Mesothelial cell of epicardium (in vitro differentiated cells): ENCODE results near the gene PRUNE2. TPM values are rescaled to one million over a fixed set of nuclear protein-coding genes. Genes with fewer than 3 reads are reported as not detected.

Experiments used
- DNase-seq, 2 experiments: peaks; one replicate each; pipeline ENCODE4 v3.0.0; 2021; ENCODE audit warnings: low spot score in 2 of 2; ENCODE audit not compliant: unreplicated experiment in 2 of 2
- H3K27ac Mint-ChIP-seq: 2 replicates; pipeline ENCODE4 v1.8.0; 2021; ENCODE audit warnings: mixed read lengths
- H3K27me3 Mint-ChIP-seq: 2 replicates; pipeline ENCODE4 v1.8.0; 2021; ENCODE audit warnings: low read depth, mixed read lengths
- H3K36me3 Mint-ChIP-seq: 2 replicates; pipeline ENCODE4 v1.8.0; 2021; ENCODE audit warnings: mixed read lengths
- H3K4me1 Mint-ChIP-seq: 2 replicates; pipeline ENCODE4 v1.8.0; 2021; ENCODE audit warnings: mixed read lengths
- H3K4me3 Mint-ChIP-seq: 2 replicates; pipeline ENCODE4 v1.8.0; 2021; ENCODE audit warnings: mild to moderate bottlenecking, moderate library complexity, mixed read lengths
- H3K9me3 Mint-ChIP-seq: 2 replicates; pipeline ENCODE4 v1.8.0; 2021; ENCODE audit warnings: mixed read lengths
- total RNA-seq: library from RNA; stranded (reverse); gene quantifications from 3 replicates; pipeline ENCODE4 v1.2.1, GENCODE V29; 2021
- TF ChIP-seq, protein P1 (sequence below): fragments of 200-600 bp; sonication (generic); IDR thresholded peaks from one replicate; pipeline ENCODE4 v1.5.0; 2021; ENCODE audit warnings: antibody characterized with exemption; ENCODE audit not compliant: unreplicated experiment

Gene PRUNE2
- total RNA-seq, 1 donor from 2014 or later: 3.4 TPM

DNA sequence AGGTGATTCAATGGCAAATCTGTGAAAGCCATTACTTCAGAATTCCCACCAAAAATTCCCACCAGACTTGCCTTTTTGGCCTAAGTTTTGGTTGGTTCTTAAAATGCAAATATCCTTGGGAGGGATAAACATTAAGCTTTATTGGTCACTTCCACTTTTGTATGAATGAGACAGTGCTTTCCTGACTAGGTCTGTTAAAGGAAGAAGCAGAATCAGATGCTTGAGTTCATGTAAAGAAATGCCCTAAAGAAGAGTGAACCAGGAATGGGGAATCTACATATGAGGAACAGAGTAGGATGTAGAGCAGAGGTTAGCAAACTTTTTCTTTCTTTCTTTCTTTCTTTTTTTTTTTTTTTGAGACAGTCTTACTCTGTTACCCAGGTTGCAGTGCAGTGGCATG, 317.6 kb downstream of the PRUNE2 start:
- H3K27me3 Mint-ChIP-seq: peaks cover 26% of the 10 kb centered on the region
- TF ChIP-seq, protein P1, sequence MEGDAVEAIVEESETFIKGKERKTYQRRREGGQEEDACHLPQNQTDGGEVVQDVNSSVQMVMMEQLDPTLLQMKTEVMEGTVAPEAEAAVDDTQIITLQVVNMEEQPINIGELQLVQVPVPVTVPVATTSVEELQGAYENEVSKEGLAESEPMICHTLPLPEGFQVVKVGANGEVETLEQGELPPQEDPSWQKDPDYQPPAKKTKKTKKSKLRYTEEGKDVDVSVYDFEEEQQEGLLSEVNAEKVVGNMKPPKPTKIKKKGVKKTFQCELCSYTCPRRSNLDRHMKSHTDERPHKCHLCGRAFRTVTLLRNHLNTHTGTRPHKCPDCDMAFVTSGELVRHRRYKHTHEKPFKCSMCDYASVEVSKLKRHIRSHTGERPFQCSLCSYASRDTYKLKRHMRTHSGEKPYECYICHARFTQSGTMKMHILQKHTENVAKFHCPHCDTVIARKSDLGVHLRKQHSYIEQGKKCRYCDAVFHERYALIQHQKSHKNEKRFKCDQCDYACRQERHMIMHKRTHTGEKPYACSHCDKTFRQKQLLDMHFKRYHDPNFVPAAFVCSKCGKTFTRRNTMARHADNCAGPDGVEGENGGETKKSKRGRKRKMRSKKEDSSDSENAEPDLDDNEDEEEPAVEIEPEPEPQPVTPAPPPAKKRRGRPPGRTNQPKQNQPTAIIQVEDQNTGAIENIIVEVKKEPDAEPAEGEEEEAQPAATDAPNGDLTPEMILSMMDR: no peak
- H3K27ac Mint-ChIP-seq: no peak overlapping the region
- no peak overlapping the region for H3K4me3 Mint-ChIP-seq
- DNase-seq: no peak
- H3K36me3 Mint-ChIP-seq: no peaks in the 10 kb centered on the region
- H3K4me1 Mint-ChIP-seq: peaks cover 23% of the 10 kb centered on the region
- H3K9me3 Mint-ChIP-seq: peaks cover 4% of the 10 kb centered on the region

DNA sequence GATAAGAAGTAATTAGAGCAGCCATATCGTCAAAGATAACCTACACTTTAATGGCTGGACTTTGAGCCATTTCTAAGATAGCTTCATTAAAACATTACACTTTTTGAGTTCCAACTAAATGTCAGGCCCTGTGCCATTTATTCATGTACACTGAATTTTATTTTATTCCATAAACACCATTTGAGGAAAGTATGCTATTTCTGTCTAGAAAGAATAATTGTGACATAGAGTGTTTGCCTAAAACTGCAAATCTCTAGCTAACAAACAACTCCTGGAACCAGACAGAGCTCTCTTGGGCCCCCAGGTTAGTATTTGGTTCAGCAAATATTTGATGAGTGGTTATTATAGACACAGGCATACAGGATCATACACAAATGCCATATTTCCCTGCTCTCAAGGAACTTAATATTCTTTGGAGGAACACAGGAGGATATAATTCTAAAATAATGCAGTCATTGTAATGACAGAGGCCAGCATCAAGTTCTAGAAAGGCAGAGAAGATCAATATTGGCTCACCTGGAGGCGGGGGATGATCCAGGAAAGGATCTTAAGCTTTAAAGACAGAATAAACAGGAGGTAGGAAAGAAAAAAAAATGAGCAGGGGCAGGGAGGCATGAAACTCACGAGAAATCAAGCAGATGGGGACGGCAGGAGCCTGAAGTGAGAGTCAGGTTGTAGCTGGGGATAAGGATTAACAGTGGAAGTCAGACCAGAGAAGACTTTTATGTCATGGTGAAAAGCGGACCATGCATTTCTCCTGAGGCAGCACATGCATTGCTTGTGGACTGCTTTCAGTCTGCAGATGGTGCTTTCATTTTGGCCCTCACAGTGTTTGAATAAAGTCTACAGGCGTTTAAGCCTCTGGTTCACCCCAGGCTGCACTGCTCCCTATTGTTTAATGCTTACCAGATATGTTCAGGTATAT, 319.3 kb downstream of the PRUNE2 start:
- peaks cover 20% of the 10 kb centered on the region for H3K27me3 Mint-ChIP-seq
- DNase-seq: no peak
- no peak overlapping the region for H3K4me3 Mint-ChIP-seq
- H3K36me3 Mint-ChIP-seq: no peaks in the 10 kb centered on the region
- H3K27ac Mint-ChIP-seq: no peak overlapping the region
- H3K9me3 Mint-ChIP-seq: peaks cover 4% of the 10 kb centered on the region
- TF ChIP-seq, protein P1: no peak
- peaks cover 12% of the 10 kb centered on the region for H3K4me1 Mint-ChIP-seq

DNA sequence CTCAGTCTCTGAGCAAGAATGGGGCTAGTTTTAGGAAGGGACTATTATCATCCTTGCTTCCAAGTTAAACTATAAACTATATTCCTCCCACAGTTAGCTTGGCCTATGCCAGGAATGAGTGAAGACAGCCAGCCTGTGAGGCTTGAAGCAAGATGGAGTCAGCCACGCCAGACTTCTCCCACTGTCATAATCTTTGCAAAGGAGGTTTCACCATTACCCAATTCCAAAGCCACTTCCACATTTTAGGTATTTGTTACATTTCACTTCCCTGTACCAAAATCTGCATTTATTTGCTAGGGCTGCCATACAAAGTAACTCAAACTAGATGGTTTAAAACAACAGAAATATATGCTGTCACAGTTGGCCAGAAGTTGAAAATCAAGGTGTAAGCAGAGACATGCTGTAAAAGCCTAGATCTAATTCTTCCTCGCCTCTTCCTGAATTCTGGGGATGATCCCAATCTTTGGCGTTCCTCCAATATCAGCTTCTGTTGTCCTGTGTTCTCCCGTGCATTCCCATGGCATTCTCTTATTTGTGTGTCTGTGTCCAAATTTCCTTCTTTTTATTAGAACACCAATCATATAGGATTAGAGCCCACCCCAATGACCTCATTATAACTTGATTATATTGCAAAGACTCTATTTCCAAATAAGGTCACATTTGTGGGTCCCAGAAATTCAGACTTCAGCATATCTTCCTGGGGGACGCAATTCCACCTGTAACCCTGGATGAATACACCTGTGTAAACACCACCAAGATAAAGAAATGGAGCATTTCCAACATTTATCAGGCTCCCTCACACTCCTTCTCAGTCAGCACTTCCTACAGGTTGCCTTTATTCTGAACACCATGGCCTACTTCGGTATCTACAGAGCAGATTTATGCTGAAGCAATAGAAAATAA, 320.2 kb downstream of the PRUNE2 start:
- H3K36me3 Mint-ChIP-seq: no peaks in the 10 kb centered on the region
- TF ChIP-seq, protein P1: no peak
- DNase-seq: no peak
- no peak overlapping the region for H3K4me3 Mint-ChIP-seq
- peaks cover 4% of the 10 kb centered on the region for H3K9me3 Mint-ChIP-seq
- peaks cover 12% of the 10 kb centered on the region for H3K4me1 Mint-ChIP-seq
- no peak overlapping the region for H3K27ac Mint-ChIP-seq
- H3K27me3 Mint-ChIP-seq: peaks cover 14% of the 10 kb centered on the region

DNA sequence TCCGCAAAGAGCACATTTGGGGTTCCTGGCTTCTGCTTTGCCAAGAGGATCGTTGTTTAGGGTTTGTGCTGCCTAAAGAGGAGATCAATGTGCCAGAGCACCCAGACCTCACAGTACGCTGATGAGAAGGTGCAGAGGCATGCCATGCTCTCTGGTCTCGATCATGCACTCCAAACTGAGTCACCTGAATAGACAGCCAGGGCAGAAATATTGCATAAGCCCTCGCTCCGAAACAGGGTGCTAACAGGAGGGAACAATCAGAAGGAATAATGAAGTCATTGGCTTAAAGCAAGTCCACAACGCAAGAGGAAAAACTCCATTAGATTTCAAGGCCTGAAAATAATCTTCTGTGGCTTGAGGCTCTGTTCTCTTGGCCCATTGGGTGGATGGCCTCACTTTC, 322.7 kb downstream of the PRUNE2 start:
- Mint-ChIP-seq H3K27ac (no peak overlapping the region), H3K27me3 (peaks cover 11% of the 10 kb centered on the region), H3K9me3 (peaks cover 4% of the 10 kb centered on the region), H3K4me1 (peaks cover 12% of the 10 kb centered on the region), H3K36me3 (no peaks in the 10 kb centered on the region), H3K4me3 (no peak overlapping the region)
- DNase-seq: no peak
- TF ChIP-seq, protein P1: no peak

DNA sequence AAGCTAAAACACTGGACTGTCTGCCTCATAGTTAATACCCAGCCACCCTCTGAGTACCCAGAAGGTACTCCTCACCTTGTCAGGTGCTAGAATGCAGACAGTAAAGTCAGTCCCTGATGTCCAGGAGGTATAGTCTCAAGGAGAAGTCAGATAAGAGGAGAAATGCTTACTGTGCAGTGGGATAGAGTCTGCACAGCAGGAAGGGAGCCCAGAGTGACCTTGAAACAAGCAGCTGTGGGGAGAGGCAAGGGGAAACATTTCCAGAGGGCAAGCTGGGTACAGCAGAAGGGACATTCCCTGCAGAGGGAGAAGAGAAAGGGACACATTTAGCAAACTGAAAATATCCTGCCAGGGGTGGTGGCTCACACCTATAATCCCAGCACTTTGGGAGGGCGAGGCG, 324.2 kb downstream of the PRUNE2 start:
- H3K27me3 Mint-ChIP-seq: peaks cover 11% of the 10 kb centered on the region
- no peak overlapping the region for H3K4me3 Mint-ChIP-seq
- no peak for DNase-seq
- H3K27ac Mint-ChIP-seq: no peak overlapping the region
- peaks cover 10% of the 10 kb centered on the region for H3K4me1 Mint-ChIP-seq
- H3K9me3 Mint-ChIP-seq: peaks cover 4% of the 10 kb centered on the region
- TF ChIP-seq, protein P1: no peak
- no peaks in the 10 kb centered on the region for H3K36me3 Mint-ChIP-seq
